ENCODE measurements around the gene HSD17B1. TPM values are rescaled to one million over a fixed set of nuclear protein-coding genes. Genes with fewer than 3 reads are reported as not detected.
"Not testable (repeated sequence)": the region's sequence is repeated elsewhere in the genome, so short reads cannot be mapped to it uniquely, and the experiment has no call there.

Gene HSD17B1
- total RNA-seq, result 0.44 and 1.1 TPM in 2 replicates

- not testable (repeated sequence) for DNase-seq (ENCODE audit: extremely low read depth, low read depth, low spot score)
Measured at GRCh38 chr17:42552736-42553135, at the start of gene HSD17B1. HSD17B1 (plus strand) TSS chr17:42552923; CDS start chr17:42552934, 11 bp downstream.

GRCh38 chr17:42502926-42503325 lies 49.8 kb upstream of the HSD17B1 start:
- no peak for DNase-seq (ENCODE audit: extremely low read depth, low read depth, low spot score)

GRCh38 chr17:42507671-42508070 lies 45.1 kb upstream of the HSD17B1 start:
- DNase-seq (ENCODE audit: extremely low read depth, low read depth, low spot score), result no peak

- no peak for DNase-seq (ENCODE audit: extremely low read depth, low read depth, low spot score)
Measured at GRCh38 chr17:42508426-42509165, 44.1 kb upstream of the HSD17B1 start.

GRCh38 chr17:42509409-42509808 lies 43.3 kb upstream of the HSD17B1 start:
- no peak for DNase-seq (ENCODE audit: extremely low read depth, low read depth, low spot score)

GRCh38 chr17:42509841-42510240 lies 42.9 kb upstream of the HSD17B1 start:
- no peak for DNase-seq (ENCODE audit: extremely low read depth, low read depth, low spot score)

GRCh38 chr17:42512246-42512645 lies 40.5 kb upstream of the HSD17B1 start:
- DNase-seq (ENCODE audit: extremely low read depth, low read depth, low spot score), result no peak

- no peak for DNase-seq (ENCODE audit: extremely low read depth, low read depth, low spot score)
Measured at GRCh38 chr17:42512733-42513251, 39.9 kb upstream of the HSD17B1 start.

GRCh38 chr17:42513686-42514085 lies 39.0 kb upstream of the HSD17B1 start:
- no peak for DNase-seq (ENCODE audit: extremely low read depth, low read depth, low spot score)

GRCh38 chr17:42514279-42514678 lies 38.4 kb upstream of the HSD17B1 start:
- no peak for DNase-seq (ENCODE audit: extremely low read depth, low read depth, low spot score)

GRCh38 chr17:42514867-42515266 lies 37.9 kb upstream of the HSD17B1 start:
- no peak for DNase-seq (ENCODE audit: extremely low read depth, low read depth, low spot score)

- DNase-seq (ENCODE audit: extremely low read depth, low read depth, low spot score), result peak; percentile 57
Measured at GRCh38 chr17:42517516-42517915, 35.2 kb upstream of the HSD17B1 start.

GRCh38 chr17:42518046-42518754 lies 34.5 kb upstream of the HSD17B1 start:
- peak; percentile 95 for DNase-seq (ENCODE audit: extremely low read depth, low read depth, low spot score)

- DNase-seq (ENCODE audit: extremely low read depth, low read depth, low spot score), result peak; percentile 57
Measured at GRCh38 chr17:42518755-42519545, 33.8 kb upstream of the HSD17B1 start.

- DNase-seq (ENCODE audit: extremely low read depth, low read depth, low spot score), result peak; percentile 94
Measured at GRCh38 chr17:42519546-42520491, 32.9 kb upstream of the HSD17B1 start.

GRCh38 chr17:42520540-42520951 lies 32.2 kb upstream of the HSD17B1 start:
- no peak for DNase-seq (ENCODE audit: extremely low read depth, low read depth, low spot score)

- DNase-seq (ENCODE audit: extremely low read depth, low read depth, low spot score), result no peak
Measured at GRCh38 chr17:42521036-42521435, 31.7 kb upstream of the HSD17B1 start.

GRCh38 chr17:42521666-42522262 lies 31.0 kb upstream of the HSD17B1 start:
- DNase-seq (ENCODE audit: extremely low read depth, low read depth, low spot score), result no peak

- DNase-seq (ENCODE audit: extremely low read depth, low read depth, low spot score), result no peak
Measured at GRCh38 chr17:42522263-42522790, 30.4 kb upstream of the HSD17B1 start.

Data from glomerular endothelial cell (primary cell).